IPS-15b (cell line): Measurements from ENCODE around the gene USP20.

Source experiments
- H3K27me3 ChIP-seq: one replicate; pipeline ENCODE4 v1.6.1; 2013; ENCODE audit warnings: low read length; ENCODE audit not compliant: control insufficient read depth, insufficient read depth
- H3K36me3 ChIP-seq: one replicate; pipeline ENCODE4 v1.6.1; 2013; ENCODE audit warnings: low read length; ENCODE audit not compliant: control insufficient read depth, insufficient read depth
- H3K4me1 ChIP-seq: one replicate; pipeline ENCODE4 v1.6.1; 2013; ENCODE audit warnings: mild to moderate bottlenecking, low read length; ENCODE audit not compliant: control insufficient read depth, insufficient read depth
- H3K4me3 ChIP-seq: one replicate; pipeline ENCODE4 v1.5.1; 2013; ENCODE audit warnings: low read depth, low read length
- H3K9ac ChIP-seq: one replicate; pipeline ENCODE4 v1.6.1; 2013; ENCODE audit warnings: low read depth, mild to moderate bottlenecking, low read length
- H3K9me3 ChIP-seq: one replicate; pipeline ENCODE4 v1.6.1; 2013; ENCODE audit warnings: mild to moderate bottlenecking, low read length; ENCODE audit not compliant: control insufficient read depth, insufficient read depth

USP20 gene

GRCh38 chr9:129881547-129882324, 46.5 kb downstream of the USP20 start:
- peaks cover 17% of the 10 kb centered on the region for H3K36me3 ChIP-seq
- no peaks in the 10 kb centered on the region for H3K9me3 ChIP-seq
- no peak overlapping the region for H3K4me3 ChIP-seq
- H3K4me1 ChIP-seq: peaks cover 8% of the 10 kb centered on the region
- no peaks in the 10 kb centered on the region for H3K27me3 ChIP-seq
- H3K9ac ChIP-seq: no peak overlapping the region

GRCh38 chr9:129884220-129885017, 49.2 kb downstream of the USP20 start:
- Histone ChIP-seq H3K4me3 (peak overlapping the region; percentile 48), H3K27me3 (no peaks in the 10 kb centered on the region), H3K36me3 (peaks cover 12% of the 10 kb centered on the region), H3K9me3 (no peaks in the 10 kb centered on the region), H3K9ac (no peak overlapping the region), H3K4me1 (peaks cover 8% of the 10 kb centered on the region)

GRCh38 chr9:129885018-129885669, 49.9 kb downstream of the USP20 start:
- Histone ChIP-seq H3K9me3 (no peaks in the 10 kb centered on the region), H3K9ac (peak overlapping the region; percentile 55), H3K4me3 (peak overlapping the region; percentile 48), H3K27me3 (no peaks in the 10 kb centered on the region), H3K4me1 (peaks cover 12% of the 10 kb centered on the region), H3K36me3 (peaks cover 9% of the 10 kb centered on the region)

- Histone ChIP-seq H3K27me3 (no peaks in the 10 kb centered on the region), H3K9me3 (no peaks in the 10 kb centered on the region), H3K4me3 (peak overlapping the region; percentile 48), H3K4me1 (peaks cover 12% of the 10 kb centered on the region), H3K9ac (peak overlapping the region; percentile 55), H3K36me3 (peaks cover 4% of the 10 kb centered on the region)
Measured at GRCh38 chr9:129885670-129886106, 50.4 kb downstream of the USP20 start.

- peaks cover 3% of the 10 kb centered on the region for H3K36me3 ChIP-seq
- no peak overlapping the region for H3K4me3 ChIP-seq
- H3K9me3 ChIP-seq: no peaks in the 10 kb centered on the region
- peaks cover 12% of the 10 kb centered on the region for H3K4me1 ChIP-seq
- no peaks in the 10 kb centered on the region for H3K27me3 ChIP-seq
- H3K9ac ChIP-seq: no peak overlapping the region
Measured at GRCh38 chr9:129886226-129887174, 51.2 kb downstream of the USP20 start.

GRCh38 chr9:129887334-129888292, 52.4 kb downstream of the USP20 start:
- no peaks in the 10 kb centered on the region for H3K27me3 ChIP-seq
- H3K9me3 ChIP-seq: no peaks in the 10 kb centered on the region
- peaks cover 12% of the 10 kb centered on the region for H3K4me1 ChIP-seq
- H3K9ac ChIP-seq: no peak overlapping the region
- H3K36me3 ChIP-seq: peaks cover under 1% of the 10 kb centered on the region
- H3K4me3 ChIP-seq: no peak overlapping the region

GRCh38 chr9:129888293-129889121, 53.2 kb downstream of the USP20 start:
- Histone ChIP-seq H3K9ac (no peak overlapping the region), H3K4me1 (peaks cover 12% of the 10 kb centered on the region), H3K36me3 (no peaks in the 10 kb centered on the region), H3K27me3 (no peaks in the 10 kb centered on the region), H3K9me3 (no peaks in the 10 kb centered on the region), H3K4me3 (no peak overlapping the region)

- no peak overlapping the region for H3K9ac ChIP-seq
- H3K4me1 ChIP-seq: peaks cover 12% of the 10 kb centered on the region
- peak overlapping the region; percentile 58 for H3K4me3 ChIP-seq
- H3K27me3 ChIP-seq: no peaks in the 10 kb centered on the region
- H3K36me3 ChIP-seq: no peaks in the 10 kb centered on the region
- no peaks in the 10 kb centered on the region for H3K9me3 ChIP-seq
Measured at GRCh38 chr9:129889122-129889940, 54.1 kb downstream of the USP20 start.

- Histone ChIP-seq H3K36me3 (no peaks in the 10 kb centered on the region), H3K9ac (no peak overlapping the region), H3K27me3 (no peaks in the 10 kb centered on the region), H3K4me1 (peaks cover 5% of the 10 kb centered on the region), H3K9me3 (no peaks in the 10 kb centered on the region), H3K4me3 (peak overlapping the region; percentile 58)
Measured at GRCh38 chr9:129889941-129890717, 54.9 kb downstream of the USP20 start.
